GM12878 (cell line): Measurements from ENCODE around the gene PGM5. TPM values are rescaled to one million over a fixed set of nuclear protein-coding genes. Genes with fewer than 3 reads are reported as not detected.

Source experiments
- ATAC-seq: fragments of 200-7000 bp; cut with Tn5 transposase; 3 replicates; pipeline ENCODE4 v1.9.1; 2020; ENCODE audit warnings: mild to moderate bottlenecking, moderate library complexity
- BruUV-seq: library from RNA; stranded (reverse); fragments of 400-500 nt; replicated peaks from 2 replicates; lab custom pipeline; 2021; lab: Mats Ljungman, UMichigan
- CTCF ChIA-PET: fragments of 300-600 bp; sonication (Branson Sonifier 250); formaldehyde crosslinking; extraction: SDS; loops from one replicate; lab custom pipeline; 2021; ENCODE audit warnings: inconsistent platforms; lab: Yijun Ruan, JAX
- POLR2A ChIA-PET: fragments of 350-600 bp; formaldehyde crosslinking; extraction: SDS; loops from one replicate; lab custom pipeline; 2021; ENCODE audit warnings: inconsistent platforms; lab: Charles Lee
- RAD21 ChIA-PET: fragments of 300-600 bp; sonication (Branson Sonifier 250); formaldehyde crosslinking; loops from one replicate; lab custom pipeline; 2023; ENCODE audit warnings: antibody characterized with exemption; ENCODE audit not compliant: unreplicated experiment; lab: Charles Lee
- SMC1A ChIA-PET: fragments of 300-600 bp; sonication (Branson Sonifier 250); formaldehyde crosslinking; loops from one replicate; lab custom pipeline; 2023; ENCODE audit not compliant: unreplicated experiment, uncharacterized antibody; lab: Charles Lee
- DNase-seq: peaks from one replicate; pipeline ENCODE4 v3.0.0-alpha.2; 2011; ENCODE audit warnings: low read depth, low spot score
- FAIRE-seq: peaks from 3 replicates; lab custom pipeline; 2011; peaks lifted over from hg19 to GRCh38; lab: Jason Lieb, UNC
- H2AFZ ChIP-seq: 2 replicates; pipeline ENCODE4 v1.6.0; 2011; ENCODE audit warnings: low read depth, low read length, control low read depth; ENCODE audit not compliant: control insufficient read depth
- H3K27ac ChIP-seq: 2 replicates; pipeline ENCODE4 v1.5.1; 2011; ENCODE audit warnings: control low read depth; ENCODE audit not compliant: control insufficient read depth, insufficient read depth
- H3K27me3 ChIP-seq, 2 experiments: replicated peaks in 1 of 2; 2 replicates each; pipeline versions ENCODE4 v1.6.0 to v1.6.1; 2011; ENCODE audit warnings: low read length in 1 of 2; ENCODE audit not compliant: control insufficient read depth in 2 of 2, insufficient read depth in 2 of 2
- H3K36me3 ChIP-seq, 2 experiments: 2 replicates each; pipeline ENCODE4 v1.5.1; 2011; ENCODE audit warnings: low read length in 1 of 2; ENCODE audit not compliant: control insufficient read depth in 2 of 2, insufficient read depth in 2 of 2
- H3K4me1 ChIP-seq: 2 replicates; pipeline ENCODE4 v1.6.1; 2011; ENCODE audit warnings: mild to moderate bottlenecking, low read length, moderate library complexity, mixed read lengths; ENCODE audit not compliant: control insufficient read depth, insufficient read depth
- H3K4me2 ChIP-seq: 2 replicates; pipeline ENCODE4 v1.6.0; 2011; ENCODE audit warnings: control low read depth; ENCODE audit not compliant: control insufficient read depth, insufficient read depth
- H3K4me3 ChIP-seq: fragments of 200-600 bp; sonication (generic); 2 replicates; pipeline ENCODE4 v1.5.1; 2016
- H3K79me2 ChIP-seq: 2 replicates; pipeline ENCODE4 v1.6.0; 2011; ENCODE audit warnings: low read length; ENCODE audit not compliant: control insufficient read depth, insufficient read depth
- H3K9ac ChIP-seq: 2 replicates; pipeline ENCODE4 v1.8.0; 2011; ENCODE audit warnings: low read length, control low read depth, mixed read lengths; ENCODE audit not compliant: control insufficient read depth, insufficient read depth
- H3K9me3 ChIP-seq: replicated peaks from 3 replicates; pipeline ENCODE4 v1.5.1; 2011; ENCODE audit warnings: mild to moderate bottlenecking, low read length; ENCODE audit not compliant: control insufficient read depth, insufficient read depth
- H4K20me1 ChIP-seq: 2 replicates; pipeline ENCODE4 v1.6.0; 2011; ENCODE audit not compliant: control insufficient read depth, insufficient read depth
- FOXM1 ChIP-seq: IDR thresholded peaks from 2 replicates; pipeline ENCODE4 v1.6.1; 2012; ENCODE audit warnings: low read depth, mild to moderate bottlenecking, inconsistent platforms, low read length, moderate library complexity
- GATAD2B ChIP-seq: fragments of 450-650 bp; conservative IDR thresholded peaks from 2 replicates; pipeline ENCODE4 v1.6.1; 2017; ENCODE audit warnings: low read depth, mild to moderate bottlenecking, moderate library complexity
- HCFC1 ChIP-seq: fragments of 150-350 bp; IDR thresholded peaks from 2 replicates; pipeline ENCODE4 v1.6.1; 2014; ENCODE audit warnings: low read length
- IRF4 ChIP-seq: IDR thresholded peaks from 2 replicates; pipeline ENCODE4 v1.6.1; 2011; ENCODE audit warnings: low read depth, low read length
- MLLT1 ChIP-seq: fragments of 450-650 bp; IDR thresholded peaks from 2 replicates; pipeline ENCODE4 v1.6.1; 2016; ENCODE audit warnings: mild to moderate bottlenecking
- RUNX3 ChIP-seq: IDR thresholded peaks from 2 replicates; pipeline ENCODE4 v1.6.1; 2012; ENCODE audit warnings: low read length, inconsistent platforms
- SMAD5 ChIP-seq: IDR thresholded peaks from 2 replicates; pipeline ENCODE4 v1.6.1; 2016; ENCODE audit warnings: antibody characterized with exemption, low read depth
- SMC3 ChIP-seq: IDR thresholded peaks from 2 replicates; pipeline ENCODE4 v1.6.1; 2011; ENCODE audit warnings: low read length, improper control_type of control experiment, borderline replicate concordance
- SPI1 ChIP-seq: IDR thresholded peaks from 2 replicates; pipeline ENCODE4 v1.6.1; 2011; ENCODE audit warnings: low read depth, mild to moderate bottlenecking, low read length, moderate library complexity, borderline replicate concordance; ENCODE audit not compliant: insufficient read depth
- STAT3 ChIP-seq: IDR thresholded peaks from 2 replicates; pipeline ENCODE4 v1.6.1; 2011; ENCODE audit warnings: low read depth, low read length, improper control_type of control experiment
- TAF1 ChIP-seq: IDR thresholded peaks from 2 replicates; pipeline ENCODE4 v1.6.1; 2011; ENCODE audit warnings: mild to moderate bottlenecking, low read depth, low read length, borderline replicate concordance
- YY1 ChIP-seq: IDR thresholded peaks from 2 replicates; pipeline ENCODE4 v1.6.1; 2011; ENCODE audit warnings: low read depth, mild to moderate bottlenecking, low read length
- ZBTB4 ChIP-seq: fragments of 450-650 bp; formaldehyde crosslinking; IDR thresholded peaks from 2 replicates; pipeline ENCODE4 v1.4.0; 2022; ENCODE audit warnings: mild to moderate bottlenecking, moderate library complexity
- WGBS: methylation state at CpG from one replicate; pipeline ENCODE4 v1.1.6; 2016; ENCODE audit warnings: low lambda C conversion rate; ENCODE audit not compliant: insufficient replicate concordance, insufficient coverage; ENCODE audit errors: missing lambda C conversion rate; 5-methylcytosine and 5-hydroxymethylcytosine counted together
- in situ Hi-C: fragments of 300-500 bp; cut with MboI; formaldehyde crosslinking; loops from 9 replicates; pipeline ENCODE4 v1.14.3; 2018; ENCODE audit warnings: mixed read lengths
- intact Hi-C: fragments of 100-400 bp; cut with micrococcal nuclease; formaldehyde crosslinking; loops from one replicate; pipeline ENCODE4 v1.14.2; 2022; ENCODE audit not compliant: unreplicated experiment
- polyA plus RNA-seq, 11 experiments: library from polyadenylated mRNA; depleted of rRNA in 4 of 11; unstranded in 6 of 11; stranded (reverse) in 5 of 11; fragments of >200 nt; fragmentation: Nextera tagmentation in 4 of 11; fragmentation: Illumina TruSeq in 1 of 11; extraction: Ambion mirVana in 4 of 11; extraction: Trizol in 1 of 11; gene quantifications; 1 replicate in 1 of 11; 2 replicates in 10 of 11; pipeline versions ENCODE4 v1.2.1 to v1.2.3, GENCODE V29; 2011 to 2016; ENCODE audit warnings: inconsistent platforms in 2 of 11, missing spikeins in 2 of 11, low read depth in 1 of 11
- total RNA-seq, 4 experiments: library from RNA; depleted of rRNA in 3 of 4; stranded (reverse); fragments of >200 nt in 3 of 4; fragmentation: Illumina TruSeq in 1 of 4; extraction: Trizol in 1 of 4; gene quantifications; 2 replicates each; pipeline versions ENCODE4 v1.2.1 to v1.2.3, GENCODE V29; 2013 to 2021

The PGM5 gene
- total and polyA plus RNA-seq, 10 of the 15 experiments (the other 5 are each of a cell fraction or from before 2014, with no cell fraction given): 0.28 to 0.73 TPM; not detected in 8

- intact Hi-C loops: no loop called here
- no peaks in the 10 kb centered on the region for H4K20me1 ChIP-seq
- no peaks in the 10 kb centered on the region for H3K79me2 ChIP-seq
- in situ Hi-C loops: no loop called here
- TF ChIP-seq MLLT1 (no peak), FOXM1 (no peak), HCFC1 (no peak), SMC3 (no peak)
- no peak for FAIRE-seq
- DNase-seq: no peak
- H3K9ac ChIP-seq: no peak overlapping the region
- 62% methylated on average over 9 of the region's 9 CpGs for WGBS
- ChIA-PET POLR2A (no interaction called here), RAD21 (no interaction called here), CTCF (no interaction called here), SMC1A (interaction anchor here (0.6 kb wide), 1 partner anchor 15 kb away, joined by 3 read pairs; no protein-coding TSS in a partner anchor)
- no peaks in the 10 kb centered on the region; the same call in 1 of the 2 replicates for H3K4me1 ChIP-seq
- no TSS peak for BruUV-seq
- ATAC-seq: no peak
- no peak overlapping the region for H3K27ac ChIP-seq
- no peak overlapping the region for H3K4me2 ChIP-seq
- H3K27me3 ChIP-seq: peaks cover 0 to 3% of the 10 kb centered on the region in 2 experiments; a peak in 2 of 4 replicates
- no peak overlapping the region for H3K4me3 ChIP-seq
- no peaks in the 10 kb centered on the region; the same call in 2 of the 3 replicates for H3K9me3 ChIP-seq
- no peak overlapping the region for H2AFZ ChIP-seq
- no peaks in the 10 kb centered on the region for H3K36me3 ChIP-seq
Observed at GRCh38 chr9:68500457-68501381, 144.3 kb downstream of the PGM5 start.

GRCh38 chr9:68502279-68502678, 145.9 kb downstream of the PGM5 start:
- POLR2A ChIA-PET: no interaction called here
- SMC1A ChIA-PET: no interaction called here
- intact Hi-C loops (no loop called here), in situ Hi-C loops (no loop called here)
- H3K9ac ChIP-seq: no peak overlapping the region
- ATAC-seq (no peak), DNase-seq (no peak), FAIRE-seq (no peak)
- H4K20me1 ChIP-seq: no peaks in the 10 kb centered on the region
- no peak overlapping the region for H3K4me2 ChIP-seq
- RAD21 ChIA-PET: no interaction called here
- no peaks in the 10 kb centered on the region; the same call in 2 of the 3 replicates for H3K9me3 ChIP-seq
- H3K36me3 ChIP-seq: no peaks in the 10 kb centered on the region
- peaks cover 0 to 3% of the 10 kb centered on the region in 2 experiments; a peak in 2 of 4 replicates for H3K27me3 ChIP-seq
- no peak overlapping the region for H3K4me3 ChIP-seq
- peaks cover 3% of the 10 kb centered on the region; the same call in 1 of the 2 replicates for H3K4me1 ChIP-seq
- WGBS: 19% methylated on average over 4 of the region's 4 CpGs
- CTCF ChIA-PET: no interaction called here
- no TSS peak for BruUV-seq
- H3K27ac ChIP-seq: no peak overlapping the region
- TF ChIP-seq GATAD2B: no peak
- no peak for TF ChIP-seq YY1
- TF ChIP-seq TAF1: no peak
- TF ChIP-seq STAT3: no peak
- no peak for TF ChIP-seq IRF4
- no peak for TF ChIP-seq ZBTB4 (CRISPR knock-in tag)
- no peak for TF ChIP-seq RUNX3
- no peak for TF ChIP-seq SMAD5
- TF ChIP-seq SPI1: no peak
- no peaks in the 10 kb centered on the region for H3K79me2 ChIP-seq
- no peak overlapping the region for H2AFZ ChIP-seq
